ENCODE data around the gene GDPD4. TPM values are rescaled to one million over a fixed set of nuclear protein-coding genes. Genes with fewer than 3 reads are reported as not detected.

The GDPD4 gene
- total RNA-seq, 4 donors from 2014 or later = not detected

- Histone ChIP-seq H3K4me3 (no peak overlapping the region), H3K27me3 (no peaks in the 10 kb centered on the region), H3K36me3 (no peaks in the 10 kb centered on the region), H3K9me3 (no peaks in the 10 kb centered on the region), H3K27ac (peak overlapping the region in 3 of 4 donors; percentile 35 to 56 (median 44)), H3K4me1 (no peaks in the 10 kb centered on the region)
- DNase-seq (peak; percentile 66 to 68), ATAC-seq (peak; percentile 94 to 98)
- TF ChIP-seq, protein P1, sequence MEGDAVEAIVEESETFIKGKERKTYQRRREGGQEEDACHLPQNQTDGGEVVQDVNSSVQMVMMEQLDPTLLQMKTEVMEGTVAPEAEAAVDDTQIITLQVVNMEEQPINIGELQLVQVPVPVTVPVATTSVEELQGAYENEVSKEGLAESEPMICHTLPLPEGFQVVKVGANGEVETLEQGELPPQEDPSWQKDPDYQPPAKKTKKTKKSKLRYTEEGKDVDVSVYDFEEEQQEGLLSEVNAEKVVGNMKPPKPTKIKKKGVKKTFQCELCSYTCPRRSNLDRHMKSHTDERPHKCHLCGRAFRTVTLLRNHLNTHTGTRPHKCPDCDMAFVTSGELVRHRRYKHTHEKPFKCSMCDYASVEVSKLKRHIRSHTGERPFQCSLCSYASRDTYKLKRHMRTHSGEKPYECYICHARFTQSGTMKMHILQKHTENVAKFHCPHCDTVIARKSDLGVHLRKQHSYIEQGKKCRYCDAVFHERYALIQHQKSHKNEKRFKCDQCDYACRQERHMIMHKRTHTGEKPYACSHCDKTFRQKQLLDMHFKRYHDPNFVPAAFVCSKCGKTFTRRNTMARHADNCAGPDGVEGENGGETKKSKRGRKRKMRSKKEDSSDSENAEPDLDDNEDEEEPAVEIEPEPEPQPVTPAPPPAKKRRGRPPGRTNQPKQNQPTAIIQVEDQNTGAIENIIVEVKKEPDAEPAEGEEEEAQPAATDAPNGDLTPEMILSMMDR (IDR thresholded peaks at IDR 0.05 in 4 of 5, conservative IDR thresholded peaks at IDR 0.05 in 1 of 5) = no peak
- no peak for TF ChIP-seq POLR2A (IDR thresholded peaks at IDR 0.05)
- in situ Hi-C loops (cut with MboI; ENCODE audit: low sequenced_read_pairs in 4 of 4) = no loop called here
- intact Hi-C loops (cut with DNase I; ENCODE audit: low total_unique reads) = no loop called here
Measured at GRCh38 chr11:77322506-77322905, 21.0 kb upstream of the GDPD4 start.

GRCh38 chr11:77320351-77320750 lies 18.9 kb upstream of the GDPD4 start:
- in situ Hi-C loops (cut with MboI; ENCODE audit: low sequenced_read_pairs in 4 of 4) (no loop called here), intact Hi-C loops (cut with DNase I; ENCODE audit: low total_unique reads) (no loop called here)
- Histone ChIP-seq H3K27me3 (no peaks in the 10 kb centered on the region), H3K36me3 (no peaks in the 10 kb centered on the region), H3K27ac (no peak overlapping the region), H3K4me1 (no peaks in the 10 kb centered on the region), H3K4me3 (no peak overlapping the region), H3K9me3 (no peaks in the 10 kb centered on the region)
- ATAC-seq (no peak), DNase-seq (no peak)
- TF ChIP-seq, protein P1 (IDR thresholded peaks at IDR 0.05 in 4 of 5, conservative IDR thresholded peaks at IDR 0.05 in 1 of 5) = no peak
- no peak for TF ChIP-seq POLR2A (IDR thresholded peaks at IDR 0.05)

DNA sequence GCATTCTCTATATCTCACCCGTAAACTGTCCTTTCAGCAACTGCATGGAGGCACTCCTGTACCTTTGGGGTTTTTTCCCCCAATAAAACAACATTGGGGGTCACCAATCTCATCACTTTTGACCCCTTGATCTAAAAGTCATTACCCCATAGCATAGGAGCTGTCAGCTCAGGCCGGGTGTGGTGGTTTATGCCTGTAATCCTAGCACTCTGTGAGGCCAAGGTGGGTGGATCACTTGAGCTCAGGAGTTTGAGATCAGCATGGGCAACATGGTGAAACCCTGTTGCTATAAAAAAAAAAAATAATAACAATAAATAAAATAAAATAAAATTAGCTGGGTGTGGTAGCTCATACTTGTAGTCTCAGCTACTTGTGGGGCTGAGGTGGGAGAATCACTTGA lies 17.1 kb upstream of the GDPD4 start:
- ATAC-seq (no peak), DNase-seq (no peak)
- Histone ChIP-seq H3K27me3 (no peaks in the 10 kb centered on the region), H3K4me3 (no peak overlapping the region), H3K27ac (no peak overlapping the region), H3K9me3 (no peaks in the 10 kb centered on the region), H3K4me1 (no peaks in the 10 kb centered on the region), H3K36me3 (no peaks in the 10 kb centered on the region)
- in situ Hi-C loops (cut with MboI; ENCODE audit: low sequenced_read_pairs in 4 of 4) (loop anchor here in 1 of 4 donors (10.0 kb wide), 1 partner anchor 64 kb away; no protein-coding TSS in a partner anchor), intact Hi-C loops (cut with DNase I; ENCODE audit: low total_unique reads) (no loop called here)
- TF ChIP-seq, protein P1 (IDR thresholded peaks at IDR 0.05 in 4 of 5, conservative IDR thresholded peaks at IDR 0.05 in 1 of 5) = no peak
- no peak for TF ChIP-seq POLR2A (IDR thresholded peaks at IDR 0.05)

- DNase-seq (no peak), ATAC-seq (no peak)
- Histone ChIP-seq H3K4me3 (no peak overlapping the region), H3K9me3 (no peaks in the 10 kb centered on the region), H3K27me3 (no peaks in the 10 kb centered on the region), H3K36me3 (no peaks in the 10 kb centered on the region), H3K4me1 (no peaks in the 10 kb centered on the region), H3K27ac (no peak overlapping the region)
- in situ Hi-C loops (cut with MboI; ENCODE audit: low sequenced_read_pairs in 4 of 4) = loop anchor here in 1 of 4 donors (10.0 kb wide), 1 partner anchor 62 kb away; no protein-coding TSS in a partner anchor
- TF ChIP-seq POLR2A (IDR thresholded peaks at IDR 0.05) = no peak
- TF ChIP-seq, protein P1 (IDR thresholded peaks at IDR 0.05 in 4 of 5, conservative IDR thresholded peaks at IDR 0.05 in 1 of 5) = no peak
- intact Hi-C loops (cut with DNase I; ENCODE audit: low total_unique reads) = no loop called here
Measured at GRCh38 chr11:77316733-77317342, 15.4 kb upstream of the GDPD4 start.
